Right cardiac atrium (tissue), 5 donors: ENCODE data around the gene ENPP1. TPM values are rescaled to one million over a fixed set of nuclear protein-coding genes. Genes with fewer than 3 reads are reported as not detected.

ENCODE experiments used
- ATAC-seq, 2 donors: fragments of 200-7000 bp; cut with Tn5 transposase; one replicate each; pipeline versions ENCODE4 v1.8.0 to v1.9.1; 2020; ENCODE audit warnings: moderate library complexity in 2 of 2, mild to moderate bottlenecking in 1 of 2
- DNase-seq, 3 donors: peaks; one replicate each; pipeline ENCODE4 v3.0.0-alpha.2; 2020
- H3K27ac ChIP-seq: one replicate; pipeline ENCODE4 v1.5.1; 2013; ENCODE audit warnings: mild to moderate bottlenecking, low read length, control low read depth, moderate library complexity
- H3K27me3 ChIP-seq: one replicate; pipeline ENCODE4 v1.6.1; 2013; ENCODE audit not compliant: control insufficient read depth, insufficient read depth
- H3K4me1 ChIP-seq: one replicate; pipeline ENCODE4 v1.6.1; 2013; ENCODE audit warnings: low read length; ENCODE audit not compliant: control insufficient read depth, insufficient read depth
- H3K4me3 ChIP-seq: one replicate; pipeline ENCODE4 v1.5.1; 2013; ENCODE audit warnings: low read length, control low read depth
- H3K9me3 ChIP-seq: one replicate; pipeline ENCODE4 v1.6.1; 2013; ENCODE audit warnings: low read length; ENCODE audit not compliant: control insufficient read depth
- WGBS: extraction: QIAGEN DNeasy Blood & Tissue Kit; methylation state at CpG from one replicate; pipeline ENCODE4 v1.1.7; 2013; 5-methylcytosine and 5-hydroxymethylcytosine counted together
- intact Hi-C, 4 donors: fragments of 100-400 bp; cut with DNase I; formaldehyde crosslinking; loops; one replicate each; pipeline versions ENCODE4 v1.11.0 to v1.14.0; 2022 to 2023
- polyA plus RNA-seq: library from polyadenylated mRNA; stranded (reverse); fragments of 200-250 nt; gene quantifications from one replicate; pipeline ENCODE4 v1.2.3, GENCODE V29; 2013
- total RNA-seq, 4 donors: library from RNA; stranded (reverse); fragmentation: NEBNext Ultra II Directional; extraction: Animal tissue kit (Norgen Biotek cat#: 25700); gene quantifications; one replicate each; pipeline ENCODE4 v1.2.1, GENCODE V29; 2021
- donor health status: healthy with polysubstance abuse.
- donor health status: DM: no; HTN: yes; CAD: no.
- donor health status: DM: no; HTN: no; CAD: no.
- donor health status: DM: no; HTN: yes; CAD: no; lungs with severe emphysema.
- donor health status: DM: yes; HTN: yes; CAD: no.

ENPP1 gene
- total and polyA plus RNA-seq, 5 donors, result 1.2 to 4.5 (median 2.7) TPM

GRCh38 chr6:131768964-131769363, 38.9 kb upstream of the ENPP1 start:
- H3K27me3 ChIP-seq, result no peaks in the 10 kb centered on the region
- 85% methylated on average over 1 of the region's 1 CpG for WGBS

GRCh38 chr6:131769385-131770141, 38.3 kb upstream of the ENPP1 start:
- no peaks in the 10 kb centered on the region for H3K4me1 ChIP-seq
- H3K27ac ChIP-seq, result no peak overlapping the region
- intact Hi-C loops, result no loop called here
- ATAC-seq (no peak), DNase-seq (no peak)
- H3K9me3 ChIP-seq, result no peaks in the 10 kb centered on the region
- no peaks in the 10 kb centered on the region for H3K27me3 ChIP-seq
- H3K4me3 ChIP-seq, result no peak overlapping the region
- 88% methylated on average over 15 of the region's 15 CpGs for WGBS

More at GRCh38 chr6:131768964-131769363, 38.9 kb upstream of the ENPP1 start:
- ATAC-seq (no peak), DNase-seq (no peak)
- Histone ChIP-seq H3K4me3 (no peak overlapping the region), H3K9me3 (no peaks in the 10 kb centered on the region), H3K27ac (no peak overlapping the region), H3K4me1 (no peaks in the 10 kb centered on the region)
- intact Hi-C loops, result no loop called here

- 91% methylated on average over 1 of the region's 1 CpG for whole genome bisulfite sequencing
- Histone ChIP-seq H3K4me1 (no peaks in the 10 kb centered on the region), H3K27me3 (no peaks in the 10 kb centered on the region), H3K4me3 (no peak overlapping the region), H3K9me3 (no peaks in the 10 kb centered on the region), H3K27ac (no peak overlapping the region)
- DNase-seq, result no peak
- ATAC-seq, result peak in 1 of 2 donors; percentile 18
- intact Hi-C loops, result no loop called here
Measured at GRCh38 chr6:131770776-131771175, 37.0 kb upstream of the ENPP1 start.

GRCh38 chr6:131773284-131773950, 34.4 kb upstream of the ENPP1 start:
- Histone ChIP-seq H3K4me3 (no peak overlapping the region), H3K27ac (no peak overlapping the region), H3K4me1 (no peaks in the 10 kb centered on the region), H3K27me3 (no peaks in the 10 kb centered on the region), H3K9me3 (no peaks in the 10 kb centered on the region)
- WGBS, result 32% methylated on average over 4 of the region's 4 CpGs
- DNase-seq (no peak), ATAC-seq (peak; percentile 61 to 89)
- intact Hi-C loops, result no loop called here

DNA sequence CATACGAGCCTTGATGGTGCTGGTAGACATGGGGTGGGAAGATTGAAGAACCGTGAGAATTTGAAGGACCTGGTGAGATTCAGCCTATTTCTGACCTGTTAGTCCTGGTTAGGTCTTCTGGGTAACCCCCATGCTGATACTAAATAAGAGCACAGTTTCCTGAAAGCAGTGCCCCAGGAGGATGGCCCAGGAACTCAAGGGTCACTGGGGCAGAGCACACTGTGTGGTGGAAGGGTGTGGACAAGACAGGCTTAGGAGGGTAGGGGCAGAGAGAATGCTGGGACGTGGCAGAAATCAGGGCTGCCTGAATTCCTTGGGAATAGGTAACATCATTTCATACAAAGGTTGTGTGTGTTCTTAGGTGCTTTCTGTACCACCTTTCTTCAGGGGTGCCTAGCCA, 31.9 kb upstream of the ENPP1 start:
- no peaks in the 10 kb centered on the region for H3K9me3 ChIP-seq
- no peaks in the 10 kb centered on the region for H3K27me3 ChIP-seq
- no peak for DNase-seq
- no peaks in the 10 kb centered on the region for H3K4me1 ChIP-seq
- intact Hi-C loops, result no loop called here
- WGBS, result 89% methylated on average over 3 of the region's 3 CpGs
- no peak overlapping the region for H3K4me3 ChIP-seq
- H3K27ac ChIP-seq, result no peak overlapping the region
- ATAC-seq, result no peak

GRCh38 chr6:131776985-131777384, 30.8 kb upstream of the ENPP1 start:
- H3K27ac ChIP-seq, result no peak overlapping the region
- H3K4me1 ChIP-seq, result no peaks in the 10 kb centered on the region
- intact Hi-C loops, result no loop called here
- DNase-seq (no peak), ATAC-seq (no peak)
- H3K27me3 ChIP-seq, result no peaks in the 10 kb centered on the region
- WGBS, result 72% methylated on average over 2 of the region's 2 CpGs
- H3K9me3 ChIP-seq, result no peaks in the 10 kb centered on the region
- no peak overlapping the region for H3K4me3 ChIP-seq

DNA sequence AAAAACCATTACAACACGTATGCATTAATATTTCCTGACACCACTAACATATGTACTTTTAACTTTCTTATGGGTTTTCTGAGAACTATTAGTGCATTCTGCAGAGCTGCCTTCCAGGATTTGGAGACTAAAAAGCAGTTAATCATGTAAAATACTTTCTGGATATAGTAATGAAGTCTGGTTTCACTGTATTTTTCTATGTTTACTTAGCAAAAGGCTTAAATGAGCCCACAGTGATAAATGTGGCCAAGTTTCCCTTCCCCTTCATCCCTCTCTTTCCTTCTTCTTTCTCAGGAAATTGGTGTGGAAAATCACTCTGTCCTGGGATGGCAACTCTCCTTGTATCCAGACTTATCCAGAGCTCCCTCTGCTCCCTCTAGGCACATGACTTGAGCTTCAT, 29.7 kb upstream of the ENPP1 start:
- no peaks in the 10 kb centered on the region for H3K9me3 ChIP-seq
- H3K27ac ChIP-seq, result no peak overlapping the region
- WGBS, result 56% methylated on average over 1 of the region's 1 CpG
- no peak for ATAC-seq
- no peaks in the 10 kb centered on the region for H3K4me1 ChIP-seq
- H3K4me3 ChIP-seq, result no peak overlapping the region
- DNase-seq, result no peak
- intact Hi-C loops, result no loop called here
- no peaks in the 10 kb centered on the region for H3K27me3 ChIP-seq

DNA sequence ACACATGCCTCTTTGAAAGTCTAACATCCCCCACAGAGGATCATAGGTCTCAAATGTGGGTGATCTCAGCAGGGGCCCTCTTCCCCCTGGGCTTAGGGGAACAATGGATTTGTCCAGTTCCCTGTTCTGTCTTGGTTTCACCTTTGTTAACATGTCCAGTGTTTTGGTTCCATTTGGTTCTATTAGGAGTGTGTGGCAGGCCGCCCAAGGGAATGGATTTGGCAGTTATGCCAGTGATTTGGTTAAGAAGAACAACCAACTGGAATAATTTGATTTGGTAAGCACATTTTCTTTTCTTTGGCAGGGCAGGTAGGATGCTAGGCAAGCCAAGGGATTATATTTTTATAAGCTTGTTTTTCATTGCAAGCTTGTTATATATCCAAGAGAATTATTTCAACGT, 28.5 kb upstream of the ENPP1 start:
- DNase-seq, result no peak
- Histone ChIP-seq H3K27ac (no peak overlapping the region), H3K4me3 (no peak overlapping the region), H3K9me3 (no peaks in the 10 kb centered on the region), H3K4me1 (no peaks in the 10 kb centered on the region), H3K27me3 (no peaks in the 10 kb centered on the region)
- WGBS, result 81% methylated on average over 2 of the region's 2 CpGs
- ATAC-seq, result no peak
- intact Hi-C loops, result no loop called here

DNA sequence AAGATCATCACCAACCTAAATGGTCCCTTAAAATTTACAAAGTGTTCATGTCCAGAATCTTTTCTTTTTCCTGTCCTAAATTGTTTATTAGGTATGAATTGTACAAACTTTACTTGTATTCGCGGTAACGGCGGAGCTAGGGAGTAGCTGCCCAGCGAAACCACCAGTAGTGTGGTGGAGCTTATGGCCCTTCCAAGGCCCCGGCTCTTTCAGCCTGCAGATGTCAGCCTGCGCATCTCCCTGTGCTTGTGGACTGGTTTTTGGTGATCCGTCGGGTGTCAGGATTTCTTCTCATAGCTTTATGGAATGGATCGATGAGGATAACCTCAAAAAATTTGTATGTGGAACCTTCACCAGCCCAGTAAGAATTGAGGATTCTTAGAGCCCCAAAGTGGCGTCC, 27.2 kb upstream of the ENPP1 start:
- Histone ChIP-seq H3K27me3 (no peaks in the 10 kb centered on the region), H3K9me3 (no peaks in the 10 kb centered on the region), H3K27ac (no peak overlapping the region), H3K4me3 (no peak overlapping the region), H3K4me1 (no peaks in the 10 kb centered on the region)
- ATAC-seq (no peak), DNase-seq (no peak)
- WGBS, result 92% methylated on average over 11 of the region's 11 CpGs
- intact Hi-C loops, result no loop called here

DNA sequence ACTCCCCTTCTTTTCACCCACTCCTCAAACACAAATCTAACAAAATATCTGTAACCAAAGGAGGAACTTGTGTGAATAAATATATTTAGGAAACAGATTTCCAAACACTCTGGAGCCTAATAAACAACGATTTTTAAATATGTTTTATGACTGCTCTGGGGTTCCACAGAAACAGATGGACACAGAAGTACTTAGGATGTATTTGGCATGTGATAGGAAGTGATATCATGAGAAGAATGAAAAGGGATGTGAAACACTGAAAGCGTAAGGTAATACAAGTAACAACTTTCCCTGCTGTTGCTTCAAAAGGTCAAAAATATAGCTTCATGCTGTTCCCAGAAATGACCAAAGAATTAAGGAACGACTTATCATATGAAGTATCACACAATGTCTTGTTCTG, 26.1 kb upstream of the ENPP1 start:
- Histone ChIP-seq H3K27ac (no peak overlapping the region), H3K27me3 (no peaks in the 10 kb centered on the region), H3K4me1 (no peaks in the 10 kb centered on the region), H3K9me3 (no peaks in the 10 kb centered on the region), H3K4me3 (no peak overlapping the region)
- intact Hi-C loops, result no loop called here
- WGBS, result 80% methylated on average over 3 of the region's 3 CpGs
- DNase-seq (no peak), ATAC-seq (no peak)

- 87% methylated on average over 1 of the region's 1 CpG for WGBS
- no peaks in the 10 kb centered on the region for H3K27me3 ChIP-seq
- no peaks in the 10 kb centered on the region for H3K4me1 ChIP-seq
- no peak for DNase-seq
- ATAC-seq, result no peak
- intact Hi-C loops, result no loop called here
- no peak overlapping the region for H3K27ac ChIP-seq
- H3K4me3 ChIP-seq, result no peak overlapping the region
- no peaks in the 10 kb centered on the region for H3K9me3 ChIP-seq
Measured at GRCh38 chr6:131782764-131783163, 25.1 kb upstream of the ENPP1 start.
